Measurements from ENCODE around the gene PARD3B.

Gene PARD3B

DNA sequence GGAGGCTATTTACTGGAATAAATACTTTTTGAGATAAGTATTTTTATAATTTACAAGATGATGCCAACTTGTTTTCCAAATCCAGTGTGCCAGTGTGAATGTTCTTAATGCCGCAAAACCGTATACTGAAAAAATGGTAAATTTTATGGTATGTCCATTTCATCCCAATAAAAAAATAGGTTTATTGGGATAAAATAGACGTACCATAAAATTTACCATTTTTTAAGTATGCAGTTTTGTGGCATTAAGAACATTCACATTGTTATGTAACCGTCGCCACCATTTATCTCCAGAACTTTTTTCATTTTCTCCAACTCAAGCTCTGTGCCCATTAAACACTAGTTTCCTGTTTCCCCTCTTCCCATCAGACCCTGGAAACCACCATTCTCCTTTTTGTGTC, 167.9 kb downstream of the PARD3B start:
- DNase-seq = no peak

DNA sequence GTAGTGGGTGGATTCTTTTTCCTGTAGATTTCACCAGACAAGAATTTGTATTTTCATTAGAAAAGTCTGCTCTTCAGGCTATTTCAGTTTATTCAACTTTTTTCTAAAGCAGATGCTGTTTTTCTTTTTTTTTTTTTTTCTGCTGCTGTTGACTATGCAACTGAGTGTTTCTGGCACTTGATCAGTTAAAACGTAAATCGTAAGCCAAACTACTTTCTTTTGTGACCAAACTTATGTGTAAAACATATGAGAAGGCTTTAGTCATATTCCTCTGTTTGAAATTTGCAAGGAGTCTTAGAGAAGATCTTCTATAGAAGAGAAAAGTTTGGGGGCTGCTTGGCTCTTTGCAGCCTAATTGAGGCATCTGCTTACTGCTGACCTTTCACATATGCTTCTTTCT, 170.1 kb downstream of the PARD3B start:
- no peak for DNase-seq

DNA sequence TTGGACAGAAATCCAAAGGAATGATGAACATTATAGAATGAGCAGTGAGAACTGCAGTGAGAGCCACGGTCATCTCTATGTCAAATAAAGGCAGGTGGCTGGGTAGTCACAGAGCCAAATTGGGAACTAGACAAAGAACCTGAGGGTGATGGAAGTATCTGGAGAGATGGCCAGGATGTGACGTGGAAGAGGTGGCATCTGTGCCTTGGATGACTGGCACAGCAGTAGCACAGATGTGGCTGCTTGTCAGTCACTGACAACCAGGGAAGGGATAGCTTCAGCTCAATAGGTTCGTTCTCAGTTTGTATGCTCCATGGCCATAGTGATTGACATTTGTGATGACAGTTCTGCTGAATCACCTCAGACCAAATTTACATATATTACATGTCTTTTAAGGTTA, 172.3 kb downstream of the PARD3B start:
- no peak for DNase-seq

DNA sequence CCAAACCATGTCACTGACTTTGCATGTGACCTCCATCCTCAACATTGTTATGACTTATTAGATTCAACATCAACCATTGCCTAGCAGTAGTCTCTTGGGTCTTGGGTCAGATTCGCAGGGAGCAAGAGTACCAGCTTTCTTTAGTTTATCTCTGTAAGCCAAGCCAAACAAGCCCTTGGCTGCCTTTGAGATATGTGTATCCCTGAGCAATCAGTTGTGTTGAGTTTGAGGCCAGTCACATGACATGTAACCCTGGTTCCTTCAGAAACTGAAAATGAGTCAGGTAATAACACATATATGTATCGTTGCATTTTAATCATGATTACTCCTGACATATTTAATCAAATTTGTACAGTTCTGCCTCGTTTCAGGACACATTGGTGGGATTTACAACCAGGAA, 173.3 kb downstream of the PARD3B start:
- no peak for DNase-seq

DNA sequence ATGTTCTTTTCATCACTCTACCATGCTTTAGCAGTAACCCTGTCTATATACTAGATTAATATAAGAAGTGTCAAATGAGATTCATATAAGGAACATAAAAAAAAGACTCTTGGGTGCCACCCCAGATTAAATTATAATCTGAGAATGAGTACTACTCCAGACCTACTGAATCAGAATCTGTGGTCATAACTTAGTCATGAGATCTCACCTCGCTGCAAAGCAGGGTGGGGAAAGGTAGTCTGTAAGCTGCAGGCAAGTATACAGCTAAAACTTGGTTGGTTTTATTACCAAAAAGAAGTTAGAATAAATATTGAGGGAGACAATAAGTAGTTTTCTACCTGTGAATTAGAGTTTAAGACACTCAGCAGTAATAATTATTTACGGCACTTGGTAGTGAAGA, 175.6 kb downstream of the PARD3B start:
- no peak for DNase-seq

DNA sequence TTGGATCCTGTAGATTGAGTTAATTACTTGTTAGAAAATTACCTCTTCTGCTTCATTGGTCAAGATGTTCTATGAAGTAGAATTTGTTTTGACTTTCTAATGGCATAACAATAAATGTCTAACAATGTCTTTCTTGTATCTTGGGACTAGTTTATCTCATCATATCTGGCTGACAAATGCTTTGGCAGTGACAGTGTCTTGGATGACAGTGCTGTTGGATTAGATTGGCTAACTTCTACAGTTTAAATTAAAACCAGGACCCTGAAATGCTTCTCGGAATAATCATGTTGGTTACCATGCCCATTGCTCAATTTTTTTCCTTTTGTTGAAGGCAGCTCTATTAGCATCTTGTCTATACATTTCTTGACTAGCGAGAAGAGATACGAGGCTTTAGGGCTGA, 176.9 kb downstream of the PARD3B start:
- no peak for DNase-seq

DNA sequence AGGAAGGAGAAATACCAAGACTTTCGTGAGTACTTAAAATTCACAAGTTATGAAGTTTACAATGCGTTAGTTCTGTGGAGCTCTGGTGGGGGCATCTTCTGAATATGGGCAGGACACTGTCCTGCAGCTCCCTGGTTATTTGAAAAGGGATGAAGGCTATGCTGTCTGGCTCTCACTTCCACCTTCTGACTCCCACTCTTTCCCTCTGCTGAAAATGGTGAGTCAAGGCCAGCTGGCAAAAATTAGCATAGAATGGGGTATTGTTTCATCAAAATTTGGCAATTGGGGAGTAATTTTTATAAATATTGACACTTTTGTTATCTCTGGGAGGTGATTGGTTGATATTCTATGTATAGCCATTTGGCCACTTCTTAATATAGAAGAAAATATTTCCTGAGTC, 177.4 kb downstream of the PARD3B start:
- DNase-seq = no peak

DNA sequence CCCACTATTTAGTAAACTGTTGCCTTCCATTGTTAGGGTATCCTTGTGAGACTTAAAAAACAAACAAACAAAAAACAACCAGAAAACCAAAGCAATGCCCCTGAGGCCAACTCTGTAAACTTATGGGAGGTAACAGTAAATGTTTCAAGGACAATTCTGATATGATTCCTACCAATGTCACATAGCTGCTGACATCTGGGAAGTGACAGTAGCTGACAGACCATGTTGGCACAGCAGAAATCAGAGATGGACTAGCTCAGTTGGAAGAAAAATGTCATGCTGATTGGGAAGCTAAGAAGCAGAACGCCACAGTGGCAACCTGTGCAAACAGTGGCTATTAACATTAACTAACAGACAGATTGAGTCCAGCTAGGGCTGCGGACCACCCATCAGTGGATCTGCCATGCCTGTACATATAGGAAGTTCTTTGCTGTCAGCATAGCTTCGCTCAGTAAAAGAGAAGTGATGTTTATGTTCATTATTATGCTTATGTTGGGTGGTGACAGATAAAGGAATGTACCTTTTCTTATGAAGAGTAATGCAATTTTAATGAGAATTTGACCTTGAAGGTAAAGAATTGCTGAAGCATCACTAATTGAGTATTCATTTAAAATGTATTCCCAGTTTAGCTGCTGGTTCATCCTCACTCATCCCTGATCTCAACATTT, 180.6 kb downstream of the PARD3B start:
- no peak for DNase-seq

DNA sequence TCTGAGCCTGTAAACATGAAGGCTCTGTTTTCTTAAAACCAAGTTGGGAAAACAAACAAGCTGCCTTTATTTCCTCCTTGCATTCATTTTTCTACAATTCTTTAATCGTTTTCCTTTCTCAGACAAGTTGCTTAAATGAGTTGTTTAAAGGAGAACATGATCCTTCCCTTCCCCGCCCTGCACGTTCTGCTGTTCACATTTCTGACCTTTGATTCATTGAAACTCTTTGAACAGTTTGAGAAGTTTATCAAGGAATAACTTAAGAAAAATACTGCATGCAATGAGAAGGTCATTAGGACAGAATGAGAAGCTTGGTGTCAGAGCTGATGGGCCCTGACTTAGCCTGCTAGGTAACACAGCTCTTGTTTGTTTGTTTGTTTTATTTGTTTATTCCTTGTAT, 181.6 kb downstream of the PARD3B start:
- DNase-seq = no peak

DNA sequence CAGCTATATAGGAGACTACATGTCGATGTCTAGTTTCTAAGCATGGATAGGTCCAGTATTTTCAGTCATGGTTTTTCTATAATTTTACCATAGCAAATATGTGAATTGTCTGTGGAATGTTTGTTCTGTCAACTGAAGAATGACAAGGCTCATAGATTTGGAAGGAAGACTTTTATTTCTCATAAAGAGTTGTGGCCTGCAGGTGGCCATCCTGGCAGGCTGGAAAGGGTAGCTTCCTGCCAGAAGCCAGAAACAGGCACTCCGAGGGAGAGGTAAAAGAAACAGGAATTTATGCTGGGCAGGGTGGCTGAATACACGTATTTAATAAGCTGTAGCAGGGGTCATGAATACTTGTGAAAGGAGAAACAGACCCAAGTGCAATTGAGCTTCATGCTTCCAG, 182.1 kb downstream of the PARD3B start:
- DNase-seq = no peak

DNA sequence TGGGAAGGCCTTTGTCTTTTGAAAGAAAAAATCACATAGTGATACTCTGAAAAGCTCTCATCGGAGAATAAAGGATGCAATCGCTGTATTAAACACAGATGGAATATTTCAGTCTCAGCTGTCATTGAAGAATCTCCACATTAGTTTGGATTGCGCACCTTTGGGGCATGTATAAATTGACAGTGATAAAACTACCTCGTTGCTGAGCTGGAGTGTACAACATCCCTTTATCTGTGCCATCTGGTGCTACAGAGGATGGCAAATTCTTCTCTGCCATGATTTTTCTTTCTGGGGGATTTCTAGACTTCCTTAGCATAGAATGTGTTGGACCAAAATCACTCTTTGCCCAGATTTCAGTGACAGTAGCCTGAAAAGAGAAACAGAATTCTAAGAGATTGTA, 185.3 kb downstream of the PARD3B start:
- DNase-seq = no peak

DNA sequence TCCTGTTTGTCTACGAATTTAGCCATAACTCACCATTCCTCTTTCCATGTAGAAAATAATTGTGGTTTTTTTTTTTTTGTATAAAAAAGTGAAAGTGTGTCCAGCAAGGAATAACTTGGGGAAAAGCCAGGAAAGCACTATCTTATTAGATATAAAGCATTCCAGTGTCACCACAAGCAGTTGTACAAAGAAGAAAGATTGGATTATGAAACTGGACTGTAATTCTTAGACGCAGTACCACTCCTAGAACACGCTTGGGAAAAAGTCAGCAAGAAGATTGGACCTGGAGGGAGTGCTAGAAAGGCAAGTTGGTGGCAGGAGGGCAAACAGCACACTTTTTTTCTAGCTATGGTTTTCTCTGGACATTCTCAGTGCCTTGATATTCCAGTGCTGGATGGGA, 186.7 kb downstream of the PARD3B start:
- no peak for DNase-seq

DNA sequence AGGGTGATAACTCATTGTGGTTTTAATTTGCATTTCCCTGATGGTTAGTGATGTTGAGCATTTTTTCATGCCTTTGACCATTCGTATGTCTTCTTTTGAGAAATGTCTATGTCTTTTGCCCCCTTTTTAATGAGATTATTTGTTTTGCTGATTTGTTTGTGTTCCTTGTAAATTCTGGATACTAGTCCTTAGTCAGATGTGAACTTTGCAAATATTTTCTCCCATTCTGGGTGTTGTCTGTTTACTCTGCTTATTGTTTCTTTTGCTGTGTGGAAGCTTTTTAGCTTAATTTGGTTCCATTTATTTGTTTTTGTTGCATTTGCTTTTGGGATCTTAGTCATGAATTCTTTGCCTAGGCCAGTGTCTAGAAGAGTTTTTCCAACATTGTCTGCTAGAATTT, 192.0 kb downstream of the PARD3B start:
- DNase-seq = no peak

DNA sequence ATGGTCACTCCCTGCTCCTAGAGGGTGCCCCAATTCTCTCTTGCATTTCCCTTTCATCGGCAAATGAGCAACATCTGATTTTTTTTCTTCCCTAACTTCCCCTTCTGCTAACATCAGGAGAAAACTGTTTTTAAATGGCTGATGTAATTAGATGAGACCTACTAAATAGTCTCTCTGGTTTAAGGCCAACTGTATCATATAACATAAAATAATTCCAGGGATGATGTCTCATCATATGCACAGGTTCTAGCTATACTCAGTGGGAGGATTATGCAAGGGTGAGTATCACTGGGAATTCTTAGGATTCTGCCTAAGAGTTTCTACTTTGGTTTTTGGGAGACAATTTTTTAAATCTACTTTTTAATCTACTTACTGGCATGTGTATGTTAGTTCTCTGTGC, 193.4 kb downstream of the PARD3B start:
- DNase-seq = no peak

DNA sequence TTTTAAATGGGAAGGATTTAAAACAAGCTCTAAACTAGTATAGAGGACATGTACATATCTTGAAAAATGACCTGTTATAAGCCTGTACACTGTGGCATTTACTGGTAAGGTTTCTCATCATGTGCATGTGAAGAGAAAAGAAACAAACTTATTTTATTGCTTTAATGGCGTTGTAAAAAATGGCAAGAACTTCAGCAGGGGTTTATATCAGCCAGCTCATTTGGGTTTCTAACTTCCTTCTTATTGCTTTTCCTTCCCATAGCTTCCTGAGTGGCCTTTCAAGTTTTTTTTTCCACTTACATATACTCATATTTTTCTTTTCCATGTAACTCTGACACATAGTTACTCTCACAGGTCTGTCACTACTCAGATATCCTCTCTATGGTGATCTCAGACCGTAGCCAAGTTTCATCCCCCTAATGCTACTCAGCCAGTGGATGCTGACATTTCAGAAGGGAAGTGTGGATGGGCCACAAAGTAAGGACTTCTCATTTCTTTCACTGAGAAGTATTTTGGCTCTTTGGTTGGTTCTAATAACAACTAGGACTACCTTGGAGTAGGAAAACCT, 198.2 kb downstream of the PARD3B start:
- no peak for DNase-seq

DNA sequence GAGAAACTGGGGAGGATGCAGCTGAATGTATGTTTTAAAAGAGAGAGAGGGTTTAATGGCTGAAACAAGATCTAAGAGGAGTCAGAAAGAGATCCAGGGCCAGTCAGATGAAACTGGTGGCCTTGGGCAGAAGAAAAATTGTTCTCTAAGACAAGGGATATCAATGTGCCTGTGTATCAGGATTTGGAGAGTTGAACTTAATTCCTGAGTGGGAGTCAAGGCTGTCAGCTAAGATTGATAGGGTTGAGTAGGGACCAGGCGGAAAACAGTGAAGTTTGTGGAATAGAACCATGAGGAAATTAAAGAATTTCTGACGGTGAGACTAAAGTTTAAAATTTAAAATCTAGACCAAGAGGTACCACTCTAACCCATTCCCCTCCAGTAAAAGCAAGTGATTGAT, 199.2 kb downstream of the PARD3B start:
- DNase-seq = no peak

DNA sequence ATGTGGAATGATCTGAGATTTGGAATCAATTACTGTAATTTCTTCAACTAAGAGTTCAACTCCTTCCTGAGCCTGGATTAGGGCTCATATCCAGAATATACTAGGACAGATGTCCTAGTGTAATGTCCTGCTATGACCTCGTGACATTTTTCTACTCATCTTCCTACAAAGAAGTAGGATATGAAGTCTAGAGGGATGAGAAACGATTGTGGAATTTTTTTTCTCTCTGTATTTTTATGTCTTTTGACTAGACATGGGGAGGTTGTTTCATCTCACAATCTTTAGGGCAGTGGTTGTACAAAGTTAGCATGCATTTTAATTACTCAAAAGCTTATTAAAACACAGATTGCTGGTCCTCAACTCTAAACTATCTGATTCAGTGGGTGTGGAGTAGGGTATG, 203.0 kb downstream of the PARD3B start:
- no peak for DNase-seq

DNA sequence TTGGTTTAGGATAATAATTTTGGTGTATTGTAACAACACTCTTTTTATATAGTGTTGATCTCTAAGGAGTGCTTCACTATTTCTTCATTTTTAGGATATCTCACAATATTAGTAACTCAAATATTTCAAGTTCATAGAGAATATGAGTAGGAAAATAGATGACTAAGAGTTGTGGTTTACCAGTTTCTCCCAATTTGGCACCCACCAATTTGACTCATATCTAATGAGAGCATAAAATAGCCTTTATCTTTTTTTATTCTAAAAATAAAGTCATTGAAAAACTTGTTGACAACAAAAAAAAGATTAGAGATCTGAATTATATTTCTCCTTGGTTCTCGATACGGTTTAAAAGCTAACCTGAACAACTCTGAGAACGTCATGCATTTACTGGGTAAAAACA, 204.0 kb downstream of the PARD3B start:
- DNase-seq = no peak

DNA sequence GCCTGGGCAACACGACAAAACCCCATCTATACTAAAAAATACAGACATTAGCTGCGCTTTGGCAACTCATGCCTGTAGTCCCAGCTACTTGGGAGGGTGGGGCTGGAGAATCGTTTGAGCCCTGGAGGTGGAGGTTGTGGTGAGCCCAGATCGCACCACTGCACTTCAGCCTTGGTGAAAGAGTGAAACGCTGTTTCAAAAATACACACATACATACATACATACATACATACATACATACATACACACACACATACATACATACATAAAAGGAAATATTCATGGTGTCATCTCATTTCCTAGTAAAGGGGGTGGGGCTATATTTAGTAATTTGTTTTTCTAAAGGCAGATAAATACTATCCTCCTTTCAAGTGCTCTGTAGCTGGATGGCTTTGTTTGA, 205.1 kb downstream of the PARD3B start:
- DNase-seq = no peak

DNA sequence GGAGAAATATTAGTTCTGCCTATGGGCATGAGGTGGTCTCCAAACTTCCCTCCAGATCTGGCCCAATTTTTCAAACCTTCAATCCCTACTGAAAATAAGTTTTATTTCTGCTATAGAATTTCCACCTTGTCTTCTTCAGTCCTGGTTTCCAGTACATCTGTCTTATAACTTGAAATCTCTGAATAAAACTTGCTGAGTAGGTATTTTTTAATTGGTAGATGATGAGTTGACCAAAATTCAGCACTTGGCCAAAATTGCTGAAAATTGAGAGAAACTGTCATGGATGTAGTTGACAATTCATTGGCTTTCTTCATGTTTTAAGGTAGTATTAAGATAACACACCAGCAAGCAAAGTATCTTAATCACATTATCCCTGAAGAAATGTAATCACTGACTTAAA, 206.2 kb downstream of the PARD3B start:
- no peak for DNase-seq

DNA sequence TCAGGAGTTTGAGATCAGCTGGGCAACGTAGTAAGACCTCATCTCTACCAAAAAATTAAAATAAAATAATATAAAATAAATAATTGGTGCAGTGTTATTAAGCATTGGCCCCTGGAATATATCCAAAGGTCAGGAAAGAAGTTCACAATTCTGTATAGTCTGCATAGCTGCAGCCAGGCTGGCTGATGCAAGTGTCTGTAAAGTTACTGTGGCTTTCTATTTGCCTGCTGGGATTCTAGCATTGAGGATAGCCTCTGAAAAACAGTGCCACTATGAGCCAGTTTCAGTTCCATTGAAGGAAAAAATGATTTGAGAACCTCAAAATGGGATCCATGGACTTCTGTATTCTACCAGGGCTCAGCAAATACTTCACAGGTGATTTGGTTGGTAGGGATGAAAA, 208.6 kb downstream of the PARD3B start:
- no peak for DNase-seq

DNA sequence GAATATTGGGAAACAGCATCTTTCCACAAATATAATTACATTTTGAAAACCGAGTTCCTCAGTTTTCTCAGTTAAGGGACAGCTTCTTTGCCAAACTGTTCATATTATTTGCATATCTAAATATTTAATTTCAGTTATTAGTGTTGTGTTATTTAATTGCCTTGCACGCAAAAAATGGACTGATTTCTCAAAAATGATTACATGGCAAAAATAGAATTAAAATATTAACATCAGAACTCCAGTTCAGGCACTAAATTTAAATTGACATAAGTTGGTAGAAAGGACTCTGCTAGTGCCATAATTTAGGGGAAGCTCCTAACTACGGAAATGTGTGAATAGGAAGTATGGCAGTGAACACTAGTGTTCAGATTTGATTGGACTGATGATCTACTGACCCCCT, 209.6 kb downstream of the PARD3B start:
- no peak for DNase-seq

DNA sequence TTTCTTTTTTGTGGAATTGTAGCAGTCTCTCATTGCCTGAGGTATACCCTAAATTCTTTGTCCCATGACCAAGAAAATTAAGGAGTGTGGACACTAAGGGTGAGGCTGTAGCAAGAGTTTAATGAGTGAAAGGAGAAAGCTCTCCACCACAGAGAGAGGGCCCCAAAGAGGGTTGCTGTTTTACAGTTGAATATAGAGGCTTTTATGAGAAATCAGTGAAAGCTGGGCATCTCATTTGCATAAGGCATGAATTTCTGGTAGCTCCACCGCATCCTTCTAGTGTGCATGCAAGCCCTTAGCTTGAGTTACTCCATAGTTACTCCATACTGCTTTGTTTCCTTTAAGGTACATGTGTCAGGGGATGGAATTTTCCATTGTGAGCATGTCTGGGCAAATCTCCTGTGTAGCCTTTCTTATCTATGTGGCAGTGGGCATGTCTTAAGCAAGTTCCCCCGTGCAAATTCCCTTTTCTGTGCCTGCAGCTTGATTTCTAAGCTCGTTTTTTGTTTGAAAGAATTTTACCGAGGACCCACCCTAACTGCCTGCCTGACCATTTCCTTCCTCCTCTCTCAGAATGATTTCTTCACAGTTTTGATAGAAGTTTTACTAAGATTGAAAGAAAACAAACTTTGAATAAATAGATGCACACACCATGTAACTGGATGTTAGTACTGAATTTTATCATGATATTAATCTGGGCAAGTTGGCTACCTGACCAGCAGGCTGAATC, 218.9 kb downstream of the PARD3B start:
- DNase-seq = no peak

DNA sequence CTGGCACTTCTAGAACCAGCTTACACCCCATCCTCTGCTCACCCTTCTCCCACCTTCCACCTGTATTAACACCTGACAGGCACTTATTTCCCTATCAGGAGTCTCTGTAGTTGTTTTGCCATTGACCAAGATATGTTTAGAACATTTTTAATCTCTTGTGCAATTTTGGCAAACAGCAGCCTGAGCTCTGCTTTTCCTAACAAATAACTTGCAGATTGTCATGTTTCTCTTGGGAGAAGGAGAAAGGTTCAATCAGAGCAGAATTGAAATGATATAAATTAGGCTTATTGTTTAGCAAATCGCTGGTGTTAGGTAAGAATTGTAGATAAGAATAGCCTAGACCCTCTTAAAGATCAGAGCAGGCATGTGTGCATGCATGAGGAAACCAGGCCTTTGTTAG, 225.5 kb downstream of the PARD3B start:
- no peak for DNase-seq

DNA sequence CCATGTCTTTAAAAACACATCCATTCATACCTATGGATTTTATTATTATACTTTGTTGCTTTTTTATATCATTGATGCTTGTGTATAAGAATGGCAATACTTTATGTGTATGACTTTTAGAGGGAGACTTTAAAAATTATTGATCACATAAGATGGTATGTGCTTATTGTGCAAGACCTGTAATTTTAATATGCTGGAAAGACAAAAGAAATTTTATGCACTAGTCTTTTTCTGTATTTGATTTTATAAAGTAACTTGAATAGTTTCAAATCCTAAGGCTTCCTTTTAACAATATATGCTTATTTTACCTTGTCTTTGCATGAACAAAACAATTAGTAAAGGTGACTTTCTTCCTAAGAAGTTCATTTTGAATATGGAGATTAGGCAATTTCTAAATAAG, 226.4 kb downstream of the PARD3B start:
- no peak for DNase-seq

Data from SHP77 (cell line).